Measurements from ENCODE around the gene NUP93.
"Not testable (repeated sequence)": the region's sequence is repeated elsewhere in the genome, so short reads cannot be mapped to it uniquely, and the experiment has no call there.

Gene NUP93

DNA sequence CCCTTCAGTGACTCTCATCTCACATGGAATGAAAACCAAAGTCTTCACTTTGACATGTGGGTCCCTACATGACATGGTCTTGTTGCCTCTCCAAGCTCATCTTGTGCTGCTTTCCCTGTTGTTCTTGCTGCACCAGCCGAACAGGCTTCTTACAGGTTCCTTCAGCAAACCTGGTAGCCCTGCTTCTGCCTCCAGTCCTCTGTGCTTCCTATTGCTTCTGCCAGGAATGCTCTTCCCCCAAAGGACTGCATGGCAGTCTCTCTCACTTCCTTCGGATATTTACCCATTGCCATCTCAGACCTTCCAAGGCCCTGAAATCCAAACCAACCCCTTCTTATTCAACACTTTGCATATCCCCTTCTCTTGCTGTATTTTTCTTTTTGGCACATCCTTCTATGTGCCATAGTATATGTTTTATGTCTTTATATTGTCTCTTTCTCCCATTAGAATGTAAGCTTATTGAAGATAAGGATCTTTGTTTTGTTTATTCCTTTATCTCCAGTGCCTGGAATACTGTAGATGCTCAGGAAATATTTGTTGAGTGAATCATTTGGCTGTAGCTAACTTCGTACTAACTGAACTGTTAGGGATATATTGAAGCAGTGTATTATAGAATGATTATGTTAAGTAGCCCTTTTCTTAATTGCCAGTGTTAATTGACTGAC, 77.2 kb downstream of the NUP93 start:
- H3K79me2 ChIP-seq: no peaks in the 10 kb centered on the region
- H3K4me3 ChIP-seq (ENCODE audit: low read depth, low read length): no peak overlapping the region
- no peak overlapping the region for H2AFZ ChIP-seq
- TF ChIP-seq, protein P1, sequence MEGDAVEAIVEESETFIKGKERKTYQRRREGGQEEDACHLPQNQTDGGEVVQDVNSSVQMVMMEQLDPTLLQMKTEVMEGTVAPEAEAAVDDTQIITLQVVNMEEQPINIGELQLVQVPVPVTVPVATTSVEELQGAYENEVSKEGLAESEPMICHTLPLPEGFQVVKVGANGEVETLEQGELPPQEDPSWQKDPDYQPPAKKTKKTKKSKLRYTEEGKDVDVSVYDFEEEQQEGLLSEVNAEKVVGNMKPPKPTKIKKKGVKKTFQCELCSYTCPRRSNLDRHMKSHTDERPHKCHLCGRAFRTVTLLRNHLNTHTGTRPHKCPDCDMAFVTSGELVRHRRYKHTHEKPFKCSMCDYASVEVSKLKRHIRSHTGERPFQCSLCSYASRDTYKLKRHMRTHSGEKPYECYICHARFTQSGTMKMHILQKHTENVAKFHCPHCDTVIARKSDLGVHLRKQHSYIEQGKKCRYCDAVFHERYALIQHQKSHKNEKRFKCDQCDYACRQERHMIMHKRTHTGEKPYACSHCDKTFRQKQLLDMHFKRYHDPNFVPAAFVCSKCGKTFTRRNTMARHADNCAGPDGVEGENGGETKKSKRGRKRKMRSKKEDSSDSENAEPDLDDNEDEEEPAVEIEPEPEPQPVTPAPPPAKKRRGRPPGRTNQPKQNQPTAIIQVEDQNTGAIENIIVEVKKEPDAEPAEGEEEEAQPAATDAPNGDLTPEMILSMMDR (IDR thresholded peaks at IDR 0.05): no peak
- H3K9me3 ChIP-seq (ENCODE audit: control insufficient read depth, low read length): no peaks in the 10 kb centered on the region
- H3K36me3 ChIP-seq (ENCODE audit: control insufficient read depth, insufficient read depth, low read length): no peaks in the 10 kb centered on the region
- no peaks in the 10 kb centered on the region for H3K4me1 ChIP-seq
- no peak overlapping the region for H3K27ac ChIP-seq
- no peak overlapping the region for H3K4me2 ChIP-seq (ENCODE audit: low read length)
- H3K9ac ChIP-seq: no peak overlapping the region
- no peaks in the 10 kb centered on the region for H3K27me3 ChIP-seq (ENCODE audit: control insufficient read depth, insufficient read depth, low read length)

DNA sequence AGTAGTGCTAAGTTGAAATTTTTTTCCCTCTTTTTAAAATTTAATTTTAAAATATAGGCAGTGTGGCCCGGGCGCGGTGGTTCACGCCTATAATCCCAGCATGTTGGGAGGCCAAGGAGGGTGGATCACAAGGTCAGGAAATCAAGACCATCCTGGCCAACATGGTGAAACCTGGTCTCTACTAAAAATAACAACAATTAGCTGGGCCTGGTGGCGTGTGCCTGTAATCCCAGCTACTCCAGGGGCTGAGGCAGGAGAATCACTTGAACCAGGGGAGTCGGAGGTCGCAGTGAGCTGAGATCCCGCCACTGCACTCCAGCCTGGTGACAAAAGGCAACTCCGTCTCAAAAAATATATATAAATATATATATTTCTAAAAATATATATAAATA, 77.7 kb downstream of the NUP93 start:
- not testable (repeated sequence) for H3K27ac ChIP-seq; H3K4me3 ChIP-seq (ENCODE audit: low read depth, low read length); H3K9ac ChIP-seq; H2AFZ ChIP-seq; H3K27me3 ChIP-seq (ENCODE audit: control insufficient read depth, insufficient read depth, low read length); H3K79me2 ChIP-seq; H3K4me2 ChIP-seq (ENCODE audit: low read length); H3K36me3 ChIP-seq (ENCODE audit: control insufficient read depth, insufficient read depth, low read length); H3K9me3 ChIP-seq (ENCODE audit: control insufficient read depth, low read length); H3K4me1 ChIP-seq

DNA sequence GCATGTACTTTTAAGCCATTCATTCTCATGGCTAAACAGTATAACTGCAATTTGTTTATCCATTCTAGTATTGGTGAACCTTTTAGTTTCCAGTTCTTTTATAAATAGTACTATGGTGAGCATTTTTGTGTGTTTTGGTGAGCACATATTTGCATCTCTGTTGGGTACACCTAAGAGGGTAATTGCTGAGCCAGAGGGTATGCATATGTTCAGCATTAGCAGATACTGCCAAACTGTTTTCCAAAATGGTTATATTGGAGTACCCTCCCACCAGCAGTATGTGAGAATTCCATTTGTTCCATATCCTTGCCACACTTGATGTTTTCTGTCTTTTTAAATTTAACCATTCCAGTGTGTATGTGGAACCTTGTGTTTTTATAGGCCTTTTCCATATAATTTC, 81.0 kb downstream of the NUP93 start:
- Histone ChIP-seq H3K79me2 (no peaks in the 10 kb centered on the region), H3K9ac (no peak overlapping the region), H3K4me2 (ENCODE audit: low read length) (no peak overlapping the region), H3K4me3 (ENCODE audit: low read depth, low read length) (no peak overlapping the region), H3K9me3 (ENCODE audit: control insufficient read depth, low read length) (no peaks in the 10 kb centered on the region), H2AFZ (no peak overlapping the region), H3K36me3 (ENCODE audit: control insufficient read depth, insufficient read depth, low read length) (no peaks in the 10 kb centered on the region), H3K27ac (no peak overlapping the region), H3K4me1 (no peaks in the 10 kb centered on the region), H3K27me3 (ENCODE audit: control insufficient read depth, insufficient read depth, low read length) (no peaks in the 10 kb centered on the region)
- TF ChIP-seq, protein P1 (IDR thresholded peaks at IDR 0.05): no peak

- not testable (repeated sequence) for H3K27me3 ChIP-seq (ENCODE audit: control insufficient read depth, insufficient read depth, low read length); H2AFZ ChIP-seq; H3K36me3 ChIP-seq (ENCODE audit: control insufficient read depth, insufficient read depth, low read length); H3K9ac ChIP-seq; H3K9me3 ChIP-seq (ENCODE audit: control insufficient read depth, low read length); H3K4me3 ChIP-seq (ENCODE audit: low read depth, low read length); H3K79me2 ChIP-seq; H3K4me1 ChIP-seq; H3K4me2 ChIP-seq (ENCODE audit: low read length); H3K27ac ChIP-seq
Measured at GRCh38 chr16:56811602-56812001, 81.7 kb downstream of the NUP93 start.

DNA sequence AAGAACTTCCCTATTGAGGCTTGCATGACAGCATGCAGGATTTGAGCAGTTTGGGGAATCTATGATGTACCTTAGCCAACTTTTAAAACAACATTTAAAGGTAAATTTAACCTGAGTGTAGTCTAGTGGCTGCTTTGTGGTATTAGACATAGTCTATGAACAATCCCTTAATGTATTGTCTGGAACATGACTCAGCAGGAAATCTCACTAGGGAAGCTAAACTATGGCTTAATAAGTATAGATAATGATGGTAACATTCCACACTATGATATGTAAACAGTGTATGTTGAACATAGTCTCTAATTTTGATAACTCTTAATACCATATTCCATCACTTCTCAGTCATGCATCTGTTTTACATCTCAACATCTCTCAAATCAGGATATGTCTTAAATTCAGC, 83.0 kb downstream of the NUP93 start:
- H3K27me3 ChIP-seq (ENCODE audit: control insufficient read depth, insufficient read depth, low read length): no peaks in the 10 kb centered on the region
- TF ChIP-seq, protein P1 (IDR thresholded peaks at IDR 0.05): no peak
- no peaks in the 10 kb centered on the region for H3K4me1 ChIP-seq
- no peak overlapping the region for H3K4me2 ChIP-seq (ENCODE audit: low read length)
- no peaks in the 10 kb centered on the region for H3K36me3 ChIP-seq (ENCODE audit: control insufficient read depth, insufficient read depth, low read length)
- H3K27ac ChIP-seq: no peak overlapping the region
- no peak overlapping the region for H2AFZ ChIP-seq
- no peaks in the 10 kb centered on the region for H3K79me2 ChIP-seq
- H3K9me3 ChIP-seq (ENCODE audit: control insufficient read depth, low read length): no peaks in the 10 kb centered on the region
- H3K9ac ChIP-seq: no peak overlapping the region
- no peak overlapping the region for H3K4me3 ChIP-seq (ENCODE audit: low read depth, low read length)

Data from parathyroid adenoma (tissue), 2 donors.